Osteocyte (in vitro differentiated cells): ENCODE data around the gene SCN9A. TPM values are rescaled to one million over a fixed set of nuclear protein-coding genes. Genes with fewer than 3 reads are reported as not detected.

Source experiments
- DNase-seq: peaks from one replicate; pipeline ENCODE4 v3.0.0; 2021; ENCODE audit warnings: mixed read lengths; ENCODE audit not compliant: unreplicated experiment; ENCODE audit errors: extremely low spot score
- H3K27ac Mint-ChIP-seq: one replicate; pipeline ENCODE4 v1.8.0; 2021; ENCODE audit warnings: mild to moderate bottlenecking, mixed read lengths; ENCODE audit not compliant: unreplicated experiment
- H3K27me3 Mint-ChIP-seq: one replicate; pipeline ENCODE4 v1.8.0; 2021; ENCODE audit warnings: mixed read lengths; ENCODE audit not compliant: unreplicated experiment
- H3K36me3 Mint-ChIP-seq: one replicate; pipeline ENCODE4 v1.8.0; 2021; ENCODE audit warnings: mixed read lengths; ENCODE audit not compliant: unreplicated experiment
- H3K4me1 Mint-ChIP-seq: one replicate; pipeline ENCODE4 v1.8.0; 2021; ENCODE audit warnings: mixed read lengths; ENCODE audit not compliant: unreplicated experiment
- H3K4me3 Mint-ChIP-seq: one replicate; pipeline ENCODE4 v1.8.0; 2021; ENCODE audit warnings: mild to moderate bottlenecking, moderate library complexity, mixed read lengths; ENCODE audit not compliant: unreplicated experiment
- H3K9me3 Mint-ChIP-seq: one replicate; pipeline ENCODE4 v1.8.0; 2021; ENCODE audit warnings: mixed read lengths; ENCODE audit not compliant: unreplicated experiment
- total RNA-seq: library from RNA; stranded (reverse); gene quantifications from 2 replicates; pipeline ENCODE4 v1.2.1, GENCODE V29; 2021
- TF ChIP-seq, protein P1 (sequence below): fragments of 200-600 bp; sonication (generic); IDR thresholded peaks from 2 replicates; pipeline ENCODE4 v1.5.0; 2021; ENCODE audit warnings: antibody characterized with exemption, mild to moderate bottlenecking, moderate library complexity

The SCN9A gene
- total RNA-seq, 1 donor from 2014 or later = 6.6 TPM

DNA sequence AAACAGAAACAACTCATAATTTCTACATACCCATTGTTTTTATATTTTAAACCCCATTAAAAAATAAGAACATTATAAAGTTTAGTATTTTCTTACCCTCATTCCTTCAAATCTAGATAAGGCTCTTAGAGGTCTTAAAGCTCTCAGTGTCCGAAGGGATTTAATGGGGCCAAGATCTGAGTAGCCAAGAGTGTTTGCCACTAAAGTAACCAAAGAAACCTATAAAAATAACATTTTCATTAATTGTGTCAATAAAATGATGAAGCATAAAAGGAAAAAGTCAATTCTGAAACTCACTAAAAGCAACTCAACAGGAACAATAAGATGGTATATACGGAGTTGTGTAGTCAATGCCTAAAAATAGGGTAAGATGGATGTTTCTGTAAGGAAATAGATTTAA lies 142.5 kb downstream of the SCN9A start:
- Mint-ChIP-seq H3K36me3 (no peaks in the 10 kb centered on the region), H3K4me3 (no peak overlapping the region), H3K27ac (peak overlapping the region; percentile 89), H3K27me3 (no peaks in the 10 kb centered on the region), H3K4me1 (peaks cover 41% of the 10 kb centered on the region), H3K9me3 (peaks cover under 1% of the 10 kb centered on the region)
- no peak for DNase-seq
- TF ChIP-seq, protein P1, sequence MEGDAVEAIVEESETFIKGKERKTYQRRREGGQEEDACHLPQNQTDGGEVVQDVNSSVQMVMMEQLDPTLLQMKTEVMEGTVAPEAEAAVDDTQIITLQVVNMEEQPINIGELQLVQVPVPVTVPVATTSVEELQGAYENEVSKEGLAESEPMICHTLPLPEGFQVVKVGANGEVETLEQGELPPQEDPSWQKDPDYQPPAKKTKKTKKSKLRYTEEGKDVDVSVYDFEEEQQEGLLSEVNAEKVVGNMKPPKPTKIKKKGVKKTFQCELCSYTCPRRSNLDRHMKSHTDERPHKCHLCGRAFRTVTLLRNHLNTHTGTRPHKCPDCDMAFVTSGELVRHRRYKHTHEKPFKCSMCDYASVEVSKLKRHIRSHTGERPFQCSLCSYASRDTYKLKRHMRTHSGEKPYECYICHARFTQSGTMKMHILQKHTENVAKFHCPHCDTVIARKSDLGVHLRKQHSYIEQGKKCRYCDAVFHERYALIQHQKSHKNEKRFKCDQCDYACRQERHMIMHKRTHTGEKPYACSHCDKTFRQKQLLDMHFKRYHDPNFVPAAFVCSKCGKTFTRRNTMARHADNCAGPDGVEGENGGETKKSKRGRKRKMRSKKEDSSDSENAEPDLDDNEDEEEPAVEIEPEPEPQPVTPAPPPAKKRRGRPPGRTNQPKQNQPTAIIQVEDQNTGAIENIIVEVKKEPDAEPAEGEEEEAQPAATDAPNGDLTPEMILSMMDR = no peak

DNA sequence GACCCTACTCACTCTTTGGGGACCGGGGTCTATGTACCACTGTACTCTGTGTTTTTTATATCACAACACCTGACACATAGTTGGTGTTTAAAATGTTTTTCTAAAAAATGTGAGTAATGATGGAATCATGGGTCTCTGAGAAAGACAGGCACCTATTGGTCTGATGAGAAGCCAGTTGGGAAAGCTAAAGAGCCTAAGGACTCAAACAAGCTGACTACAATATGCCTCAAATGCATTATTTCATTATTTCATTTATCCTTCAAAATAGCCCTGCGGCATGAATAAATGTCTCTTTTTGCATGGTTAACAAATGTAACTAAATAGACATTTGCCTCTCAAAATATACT lies 145.0 kb downstream of the SCN9A start:
- Mint-ChIP-seq H3K4me1 (peaks cover 34% of the 10 kb centered on the region), H3K36me3 (no peaks in the 10 kb centered on the region), H3K27me3 (no peaks in the 10 kb centered on the region), H3K27ac (peak overlapping the region; percentile 76), H3K9me3 (no peaks in the 10 kb centered on the region), H3K4me3 (no peak overlapping the region)
- TF ChIP-seq, protein P1 = no peak
- no peak for DNase-seq

DNA sequence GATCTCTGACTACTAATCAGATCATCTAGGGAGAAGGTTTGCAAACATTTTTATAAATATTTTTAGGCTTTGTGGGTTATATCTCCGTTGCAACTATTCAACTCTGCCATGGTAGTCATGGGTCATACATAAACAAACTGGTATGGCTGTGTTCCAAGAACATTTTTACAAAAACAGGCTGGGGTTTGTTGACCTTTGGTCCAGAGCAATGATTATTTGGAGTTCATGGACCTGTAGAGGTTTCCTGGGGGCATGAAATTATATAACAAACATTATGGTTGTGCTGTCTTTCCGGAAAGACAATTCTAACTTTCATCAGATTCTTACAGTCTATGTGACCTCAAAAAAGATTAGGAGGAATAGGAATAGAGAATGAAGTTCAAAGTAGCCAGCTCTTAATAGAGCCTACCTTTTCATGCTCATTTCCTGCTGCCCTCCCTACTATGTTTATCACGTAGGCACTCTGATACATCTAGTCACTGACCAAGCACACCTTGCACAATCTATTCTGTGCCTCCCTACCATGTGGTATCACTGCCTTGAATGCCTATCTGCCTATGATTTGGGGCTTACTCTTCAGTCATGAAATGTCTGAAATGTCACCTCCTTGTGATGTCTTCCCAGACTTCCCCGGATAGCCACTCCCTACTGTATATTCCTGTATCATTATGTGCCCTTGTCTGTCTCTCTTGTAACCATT lies 145.6 kb downstream of the SCN9A start:
- H3K36me3 Mint-ChIP-seq = no peaks in the 10 kb centered on the region
- H3K4me3 Mint-ChIP-seq = peak overlapping the region; percentile 1
- H3K4me1 Mint-ChIP-seq = peaks cover 34% of the 10 kb centered on the region
- peak overlapping the region; percentile 76 for H3K27ac Mint-ChIP-seq
- TF ChIP-seq, protein P1 = no peak
- DNase-seq = no peak
- H3K9me3 Mint-ChIP-seq = peaks cover 3% of the 10 kb centered on the region
- H3K27me3 Mint-ChIP-seq = no peaks in the 10 kb centered on the region

DNA sequence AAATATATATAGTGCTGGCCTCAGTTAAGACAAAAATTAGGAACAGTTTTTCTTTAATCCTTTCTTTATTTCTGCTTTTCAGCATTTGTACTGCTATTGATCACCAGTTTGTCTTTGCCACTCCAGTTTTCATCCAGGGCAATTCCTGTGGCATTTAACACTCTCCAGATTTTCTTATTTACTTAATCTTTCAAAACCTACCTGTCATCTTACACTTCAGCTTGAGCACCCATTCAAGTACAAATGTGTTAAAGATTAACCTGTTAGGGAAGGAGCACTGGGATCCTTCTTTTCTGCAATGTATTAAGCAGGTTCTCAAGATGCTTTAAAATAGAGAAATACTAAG lies 146.1 kb downstream of the SCN9A start:
- no peak overlapping the region for H3K4me3 Mint-ChIP-seq
- no peak for DNase-seq
- H3K4me1 Mint-ChIP-seq = peaks cover 30% of the 10 kb centered on the region
- H3K9me3 Mint-ChIP-seq = peaks cover 3% of the 10 kb centered on the region
- TF ChIP-seq, protein P1 = no peak
- peak overlapping the region; percentile 76 for H3K27ac Mint-ChIP-seq
- H3K36me3 Mint-ChIP-seq = no peaks in the 10 kb centered on the region
- H3K27me3 Mint-ChIP-seq = no peaks in the 10 kb centered on the region

DNA sequence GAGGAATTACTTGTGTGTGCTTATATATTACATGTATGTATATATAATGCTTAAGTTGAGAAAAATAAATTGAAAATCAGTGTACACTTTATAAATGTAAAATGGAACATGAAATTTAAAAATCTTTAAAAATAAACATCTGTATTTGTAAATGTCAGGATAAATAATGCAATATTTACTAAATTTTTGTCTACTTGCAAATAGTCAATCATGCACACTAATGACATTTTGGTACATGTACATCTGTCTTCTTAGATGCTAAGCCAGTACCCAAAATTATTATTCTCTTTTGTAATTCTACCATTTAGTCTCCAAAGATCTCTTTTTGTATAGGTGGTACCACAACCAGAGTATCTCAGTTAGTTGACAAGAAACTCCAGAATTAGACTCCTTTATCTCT lies 151.5 kb downstream of the SCN9A start:
- peaks cover 2% of the 10 kb centered on the region for H3K36me3 Mint-ChIP-seq
- H3K27ac Mint-ChIP-seq = no peak overlapping the region
- H3K4me1 Mint-ChIP-seq = no peaks in the 10 kb centered on the region
- H3K9me3 Mint-ChIP-seq = peaks cover 16% of the 10 kb centered on the region
- DNase-seq = no peak
- H3K4me3 Mint-ChIP-seq = no peak overlapping the region
- TF ChIP-seq, protein P1 = no peak
- H3K27me3 Mint-ChIP-seq = no peaks in the 10 kb centered on the region
